Neural cell (in vitro differentiated cells): ENCODE measurements around the gene SSX2IP. TPM values are rescaled to one million over a fixed set of nuclear protein-coding genes. Genes with fewer than 3 reads are reported as not detected.

Experiments used
- H2AFZ ChIP-seq: fragments of 200-600, 300-800 bp; sonication (generic), shearing (Covaris generic); 2 replicates; pipeline ENCODE4 v1.6.0; 2014; ENCODE audit warnings: low read depth, mild to moderate bottlenecking, antibody characterized with exemption, low read length, moderate library complexity
- H3F3A ChIP-seq: fragments of 200-600 bp; shearing (Covaris generic); 2 replicates; pipeline ENCODE4 v1.6.1; 2016; ENCODE audit warnings: mild to moderate bottlenecking, moderate library complexity, mixed read lengths, antibody characterized with exemption, low read length; ENCODE audit not compliant: insufficient read depth, poor library complexity, severe bottlenecking
- H3K27ac ChIP-seq: fragments of 200-600, 300-800 bp; sonication (generic), shearing (Covaris generic); 2 replicates; pipeline ENCODE4 v1.5.1; 2014; ENCODE audit warnings: mild to moderate bottlenecking, low read length, moderate library complexity
- H3K27me3 ChIP-seq: fragments of 300-800, 200-600 bp; sonication (generic), shearing (Covaris generic); 2 replicates; pipeline ENCODE4 v1.6.0; 2014; ENCODE audit warnings: mild to moderate bottlenecking, low read depth, low read length, moderate library complexity; ENCODE audit not compliant: insufficient read depth
- H3K36me3 ChIP-seq: fragments of 300-800, 200-600 bp; sonication (generic), shearing (Covaris generic); 2 replicates; pipeline ENCODE4 v1.5.1; 2014; ENCODE audit warnings: mild to moderate bottlenecking, antibody characterized with exemption, low read length, moderate library complexity; ENCODE audit not compliant: insufficient read depth
- H3K4me2 ChIP-seq: fragments of 300-800, 200-600 bp; sonication (generic), shearing (Covaris generic); 2 replicates; pipeline ENCODE4 v1.6.0; 2014; ENCODE audit warnings: mild to moderate bottlenecking, low read length
- H3K4me3 ChIP-seq: fragments of 300-800, 200-600 bp; sonication (generic), shearing (Covaris generic); 2 replicates; pipeline ENCODE4 v1.5.1; 2014; ENCODE audit warnings: mild to moderate bottlenecking, low read length, moderate library complexity
- H3K79me2 ChIP-seq: fragments of 200-600 bp; shearing (Covaris generic); replicated peaks from 2 replicates; pipeline ENCODE4 v1.6.0; 2014; ENCODE audit warnings: mild to moderate bottlenecking, low read length, moderate library complexity; ENCODE audit not compliant: insufficient read depth
- H3K9ac ChIP-seq: fragments of 300-800, 200-600 bp; sonication (generic), shearing (Covaris generic); 2 replicates; pipeline ENCODE4 v1.6.1; 2016; ENCODE audit warnings: mild to moderate bottlenecking, low read length, mixed read lengths
- H3K9me2 ChIP-seq: fragments of 200-600 bp; shearing (Covaris generic); 2 replicates; pipeline ENCODE4 v1.6.1; 2016; ENCODE audit warnings: mild to moderate bottlenecking, low read length, mixed read lengths; ENCODE audit not compliant: insufficient read depth
- H3K9me3 ChIP-seq: fragments of 200-600, 300-800 bp; sonication (generic), shearing (Covaris generic); 2 replicates; pipeline ENCODE4 v1.6.1; 2016; ENCODE audit warnings: mild to moderate bottlenecking, mixed run types, low read length, moderate library complexity, mixed read lengths
- H4K20me1 ChIP-seq: fragments of 200-600 bp; shearing (Covaris generic); 2 replicates; pipeline ENCODE4 v1.6.1; 2016; ENCODE audit warnings: mild to moderate bottlenecking, mixed run types; ENCODE audit not compliant: insufficient read depth
- EP300 ChIP-seq: fragments of 450-650 bp; conservative IDR thresholded peaks from 2 replicates; pipeline ENCODE4 v1.6.1; 2014; ENCODE audit warnings: antibody characterized with exemption, mild to moderate bottlenecking, moderate library complexity; ENCODE audit not compliant: poor library complexity, severe bottlenecking
- EZH2 ChIP-seq: fragments of 200-600, 300-800 bp; shearing (Covaris generic), sonication (generic); IDR thresholded peaks from 2 replicates; pipeline ENCODE4 v1.6.1; 2014; ENCODE audit warnings: antibody characterized with exemption, low read length, borderline replicate concordance, mild to moderate bottlenecking; ENCODE audit not compliant: insufficient read depth, poor library complexity, severe bottlenecking
- MXI1 ChIP-seq: fragments of 450-650 bp; conservative IDR thresholded peaks from 2 replicates; pipeline ENCODE4 v1.6.1; 2014; ENCODE audit warnings: antibody characterized with exemption, mild to moderate bottlenecking; ENCODE audit not compliant: poor library complexity, severe bottlenecking
- POLR2AphosphoS5 ChIP-seq: IDR thresholded peaks from 2 replicates; pipeline ENCODE4 v1.6.1; 2012
- RAD21 ChIP-seq: fragments of 450-650 bp; conservative IDR thresholded peaks from 2 replicates; pipeline ENCODE4 v1.6.1; 2014; ENCODE audit warnings: antibody characterized with exemption, mild to moderate bottlenecking, moderate library complexity
- REST ChIP-seq: IDR thresholded peaks from 2 replicates; pipeline ENCODE4 v1.6.1; 2012; ENCODE audit warnings: borderline replicate concordance
- SMC3 ChIP-seq: fragments of 450-650 bp; conservative IDR thresholded peaks from 2 replicates; pipeline ENCODE4 v1.6.1; 2014; ENCODE audit warnings: antibody characterized with exemption, mild to moderate bottlenecking, moderate library complexity; ENCODE audit not compliant: poor library complexity
- TAF1 ChIP-seq: IDR thresholded peaks from 2 replicates; pipeline ENCODE4 v1.6.1; 2012; ENCODE audit warnings: low read depth
- polyA plus RNA-seq: library from polyadenylated mRNA; depleted of rRNA; stranded (reverse); fragments of >200 nt; gene quantifications from 2 replicates; pipeline ENCODE4 v1.2.3, GENCODE V29; 2014
- TF ChIP-seq, protein P1 (sequence below): fragments of 450-650 bp; IDR thresholded peaks from 2 replicates; pipeline ENCODE4 v1.5.1; 2014; ENCODE audit warnings: antibody characterized with exemption, mild to moderate bottlenecking, moderate library complexity; ENCODE audit not compliant: poor library complexity, severe bottlenecking

The SSX2IP gene
- polyA plus RNA-seq, 1 donor from 2014 or later = 21.7 TPM

- Histone ChIP-seq H3K4me2 (no peak overlapping the region), H3K9ac (no peak overlapping the region)
Measured at GRCh38 chr1:84598418-84598817, 91.8 kb downstream of the SSX2IP start.

DNA sequence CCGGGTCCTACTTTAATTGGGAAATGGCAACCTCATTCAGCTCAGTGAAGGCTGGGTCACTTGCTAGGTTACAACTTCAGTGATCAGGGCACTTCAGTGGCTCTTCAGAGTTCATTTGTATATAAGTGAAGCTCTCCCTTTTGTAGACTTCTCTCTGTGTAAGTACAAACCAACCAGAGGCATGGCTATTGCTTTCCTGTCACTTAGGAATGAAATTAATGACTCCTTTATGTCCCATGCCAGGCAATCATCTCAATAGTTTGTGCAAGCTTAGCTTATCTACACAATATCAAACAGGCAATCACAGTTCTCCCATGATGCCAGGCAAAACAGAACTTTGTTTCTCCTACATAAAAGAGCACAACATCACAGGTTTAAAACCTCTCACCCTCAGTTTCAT lies 93.2 kb downstream of the SSX2IP start:
- no peak overlapping the region for H3K27ac ChIP-seq
- no peaks in the 10 kb centered on the region for H3K36me3 ChIP-seq
- no peaks in the 10 kb centered on the region for H3K27me3 ChIP-seq
- H3K79me2 ChIP-seq = no peaks in the 10 kb centered on the region
- no peak overlapping the region for H3K4me2 ChIP-seq
- no peak overlapping the region for H2AFZ ChIP-seq
- H4K20me1 ChIP-seq = no peaks in the 10 kb centered on the region
- no peak overlapping the region for H3K4me3 ChIP-seq
- H3K9ac ChIP-seq = no peak overlapping the region
- H3K9me2 ChIP-seq = no peaks in the 10 kb centered on the region
- no peaks in the 10 kb centered on the region for H3K9me3 ChIP-seq
- H3F3A ChIP-seq = no peaks in the 10 kb centered on the region
- no peak for TF ChIP-seq EP300
- TF ChIP-seq SMC3 = no peak
- TF ChIP-seq TAF1 = no peak
- TF ChIP-seq, protein P1, sequence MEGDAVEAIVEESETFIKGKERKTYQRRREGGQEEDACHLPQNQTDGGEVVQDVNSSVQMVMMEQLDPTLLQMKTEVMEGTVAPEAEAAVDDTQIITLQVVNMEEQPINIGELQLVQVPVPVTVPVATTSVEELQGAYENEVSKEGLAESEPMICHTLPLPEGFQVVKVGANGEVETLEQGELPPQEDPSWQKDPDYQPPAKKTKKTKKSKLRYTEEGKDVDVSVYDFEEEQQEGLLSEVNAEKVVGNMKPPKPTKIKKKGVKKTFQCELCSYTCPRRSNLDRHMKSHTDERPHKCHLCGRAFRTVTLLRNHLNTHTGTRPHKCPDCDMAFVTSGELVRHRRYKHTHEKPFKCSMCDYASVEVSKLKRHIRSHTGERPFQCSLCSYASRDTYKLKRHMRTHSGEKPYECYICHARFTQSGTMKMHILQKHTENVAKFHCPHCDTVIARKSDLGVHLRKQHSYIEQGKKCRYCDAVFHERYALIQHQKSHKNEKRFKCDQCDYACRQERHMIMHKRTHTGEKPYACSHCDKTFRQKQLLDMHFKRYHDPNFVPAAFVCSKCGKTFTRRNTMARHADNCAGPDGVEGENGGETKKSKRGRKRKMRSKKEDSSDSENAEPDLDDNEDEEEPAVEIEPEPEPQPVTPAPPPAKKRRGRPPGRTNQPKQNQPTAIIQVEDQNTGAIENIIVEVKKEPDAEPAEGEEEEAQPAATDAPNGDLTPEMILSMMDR = no peak
- TF ChIP-seq POLR2AphosphoS5 = no peak
- no peak for TF ChIP-seq MXI1
- TF ChIP-seq REST = no peak
- no peak for TF ChIP-seq EZH2

More at GRCh38 chr1:84598418-84598817, 91.8 kb downstream of the SSX2IP start:
- no peak overlapping the region for H2AFZ ChIP-seq
- H3K27me3 ChIP-seq = no peaks in the 10 kb centered on the region
- no peaks in the 10 kb centered on the region for H4K20me1 ChIP-seq
- H3F3A ChIP-seq = no peaks in the 10 kb centered on the region
- no peak overlapping the region for H3K4me3 ChIP-seq
- TF ChIP-seq EZH2 (no peak), EP300 (no peak), MXI1 (no peak), REST (no peak), POLR2AphosphoS5 (no peak), RAD21 (no peak), SMC3 (no peak), TAF1 (no peak)
- TF ChIP-seq, protein P1 = no peak
- H3K36me3 ChIP-seq = no peaks in the 10 kb centered on the region
- no peak overlapping the region for H3K27ac ChIP-seq
- H3K9me3 ChIP-seq = no peaks in the 10 kb centered on the region
- no peaks in the 10 kb centered on the region for H3K79me2 ChIP-seq
- no peaks in the 10 kb centered on the region for H3K9me2 ChIP-seq
